Left forelimb (tissue), 1 donor: ENCODE data around the gene FBXO42.

Source experiments
- DNase-seq: peaks from one replicate; pipeline ENCODE4 v3.0.0-alpha.2; 2018; ENCODE audit warnings: low spot score

FBXO42 gene

GRCh38 chr1:16204216-16204615 lies 148.1 kb downstream of the FBXO42 start:
- DNase-seq = no peak

- DNase-seq = no peak
These were observed 148.7 kb downstream of the FBXO42 start for GRCh38 chr1:16203550-16203949.

- DNase-seq = no peak
These were observed 149.7 kb downstream of the FBXO42 start for GRCh38 chr1:16202281-16203210.

- no peak for DNase-seq
These were observed 152.6 kb downstream of the FBXO42 start for GRCh38 chr1:16199700-16200099.

GRCh38 chr1:16199157-16199501 lies 153.2 kb downstream of the FBXO42 start:
- no peak for DNase-seq

GRCh38 chr1:16198444-16199156 lies 153.7 kb downstream of the FBXO42 start:
- no peak for DNase-seq

GRCh38 chr1:16196874-16197273 lies 155.4 kb downstream of the FBXO42 start:
- no peak for DNase-seq
